Measurements from ENCODE around the gene NFIA. TPM values are rescaled to one million over a fixed set of nuclear protein-coding genes. Genes with fewer than 3 reads are reported as not detected.

The NFIA gene
- total and polyA plus RNA-seq, 2 of the 13 experiments (the other 11 are each of a cell fraction or from before 2014, with no cell fraction given), result 14.7 to 28.5 TPM

DNA sequence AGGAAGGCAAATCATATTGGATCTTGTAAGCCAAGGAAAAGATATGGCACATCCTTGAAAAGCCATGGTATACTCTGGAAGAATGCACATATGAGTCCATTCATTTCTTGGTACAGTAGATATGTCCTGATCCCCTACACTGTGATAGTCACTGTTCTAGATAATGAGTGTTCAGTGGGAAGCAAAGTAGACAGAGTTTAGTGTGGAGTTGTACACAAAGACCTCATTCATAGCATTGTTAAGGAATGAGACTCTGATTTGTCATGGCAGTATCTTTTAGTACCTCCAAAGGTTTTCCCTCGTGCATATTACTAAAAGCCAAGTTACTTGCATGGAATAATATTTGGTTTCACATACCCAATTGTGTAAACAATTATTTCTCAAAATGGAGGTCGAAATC, 204.7 kb downstream of the NFIA start:
- no peak for FAIRE-seq
- no peaks in the 10 kb centered on the region for H4K20me1 ChIP-seq (ENCODE audit: insufficient read depth, low read length)
- H3K9me3 ChIP-seq (ENCODE audit: low read length), result no peaks in the 10 kb centered on the region
- POLR2A ChIA-PET, result no interaction called here
- no peak overlapping the region for H3K27ac ChIP-seq (ENCODE audit: extremely low read length, insufficient read depth, low read length)
- 0 out of 5 replicates have a peak, but pooled peaks cover 0 to 4% of the 10 kb centered on the region in 2 experiments for H3K36me3 ChIP-seq (replicated peaks in 1 of 2; ENCODE audit: control insufficient read depth in 1 of 2, insufficient read depth in 2 of 2, low read length in 2 of 2)
- H3K4me3 ChIP-seq (replicated peaks in 1 of 3; ENCODE audit: insufficient read depth in 1 of 3, low read depth in 2 of 3, low read length in 3 of 3), result no peak overlapping the region
- no peak overlapping the region for H3K9ac ChIP-seq (ENCODE audit: insufficient read depth, low read depth, low read length)
- in situ Hi-C loops (cut with HindIII; ENCODE audit: extremely low pct_ligation_motif_present, low pct_unique_long_range_greater_than_20kb), result no loop called here
- no peak overlapping the region for H2AFZ ChIP-seq (ENCODE audit: low read length)
- H3K79me2 ChIP-seq (ENCODE audit: insufficient read depth, low read length), result peaks cover 17% of the 10 kb centered on the region
- DNase-seq (ENCODE audit: low spot score), result peak; percentile 37
- intact Hi-C loops (cut with micrococcal nuclease; ENCODE audit: unreplicated experiment), result no loop called here
- H3K4me2 ChIP-seq (ENCODE audit: low read depth, low read length), result no peak overlapping the region
- no peaks in the 10 kb centered on the region for H3K27me3 ChIP-seq (ENCODE audit: control insufficient read depth in 1 of 2, insufficient read depth in 2 of 2, low read length in 2 of 2)
- CTCF ChIA-PET (ENCODE audit: low intra/inter-chr PET ratio, low total read pairs), result no interaction called here
- H3K4me1 ChIP-seq (ENCODE audit: insufficient read depth, low read length), result peaks cover 41% of the 10 kb centered on the region
- peak; percentile 57 for ATAC-seq
- BruUV-seq (replicated peaks), result no TSS peak
- 86% methylated on average over 2 of the region's 2 CpGs for WGBS (ENCODE audit: low lambda C conversion rate)
- TF ChIP-seq NBN (conservative IDR thresholded peaks at IDR 0.05) (no peak), JUNB (CRISPR knock-in tag; IDR thresholded peaks at IDR 0.05; ENCODE audit: borderline replicate concordance) (no peak), DNMT1 (CRISPR knock-in tag; IDR thresholded peaks at IDR 0.05) (no peak), ZNF230 (CRISPR knock-in tag; IDR thresholded peaks at IDR 0.05) (no peak), ZNF776 (CRISPR knock-in tag; IDR thresholded peaks at IDR 0.05) (no peak), TAF15 (IDR thresholded peaks at IDR 0.05; ENCODE audit: low read depth, low read length, poor library complexity, severe bottlenecking) (no peak)
- TF ChIP-seq, protein P1, sequence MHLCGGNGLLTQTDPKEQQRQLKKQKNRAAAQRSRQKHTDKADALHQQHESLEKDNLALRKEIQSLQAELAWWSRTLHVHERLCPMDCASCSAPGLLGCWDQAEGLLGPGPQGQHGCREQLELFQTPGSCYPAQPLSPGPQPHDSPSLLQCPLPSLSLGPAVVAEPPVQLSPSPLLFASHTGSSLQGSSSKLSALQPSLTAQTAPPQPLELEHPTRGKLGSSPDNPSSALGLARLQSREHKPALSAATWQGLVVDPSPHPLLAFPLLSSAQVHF (CRISPR knock-in tag; IDR thresholded peaks at IDR 0.05), result no peak
- TF ChIP-seq, protein P2, sequence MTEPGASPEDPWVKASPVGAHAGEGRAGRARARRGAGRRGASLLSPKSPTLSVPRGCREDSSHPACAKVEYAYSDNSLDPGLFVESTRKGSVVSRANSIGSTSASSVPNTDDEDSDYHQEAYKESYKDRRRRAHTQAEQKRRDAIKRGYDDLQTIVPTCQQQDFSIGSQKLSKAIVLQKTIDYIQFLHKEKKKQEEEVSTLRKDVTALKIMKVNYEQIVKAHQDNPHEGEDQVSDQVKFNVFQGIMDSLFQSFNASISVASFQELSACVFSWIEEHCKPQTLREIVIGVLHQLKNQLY (CRISPR knock-in tag; IDR thresholded peaks at IDR 0.05), result no peak
- TF ChIP-seq, protein P3, sequence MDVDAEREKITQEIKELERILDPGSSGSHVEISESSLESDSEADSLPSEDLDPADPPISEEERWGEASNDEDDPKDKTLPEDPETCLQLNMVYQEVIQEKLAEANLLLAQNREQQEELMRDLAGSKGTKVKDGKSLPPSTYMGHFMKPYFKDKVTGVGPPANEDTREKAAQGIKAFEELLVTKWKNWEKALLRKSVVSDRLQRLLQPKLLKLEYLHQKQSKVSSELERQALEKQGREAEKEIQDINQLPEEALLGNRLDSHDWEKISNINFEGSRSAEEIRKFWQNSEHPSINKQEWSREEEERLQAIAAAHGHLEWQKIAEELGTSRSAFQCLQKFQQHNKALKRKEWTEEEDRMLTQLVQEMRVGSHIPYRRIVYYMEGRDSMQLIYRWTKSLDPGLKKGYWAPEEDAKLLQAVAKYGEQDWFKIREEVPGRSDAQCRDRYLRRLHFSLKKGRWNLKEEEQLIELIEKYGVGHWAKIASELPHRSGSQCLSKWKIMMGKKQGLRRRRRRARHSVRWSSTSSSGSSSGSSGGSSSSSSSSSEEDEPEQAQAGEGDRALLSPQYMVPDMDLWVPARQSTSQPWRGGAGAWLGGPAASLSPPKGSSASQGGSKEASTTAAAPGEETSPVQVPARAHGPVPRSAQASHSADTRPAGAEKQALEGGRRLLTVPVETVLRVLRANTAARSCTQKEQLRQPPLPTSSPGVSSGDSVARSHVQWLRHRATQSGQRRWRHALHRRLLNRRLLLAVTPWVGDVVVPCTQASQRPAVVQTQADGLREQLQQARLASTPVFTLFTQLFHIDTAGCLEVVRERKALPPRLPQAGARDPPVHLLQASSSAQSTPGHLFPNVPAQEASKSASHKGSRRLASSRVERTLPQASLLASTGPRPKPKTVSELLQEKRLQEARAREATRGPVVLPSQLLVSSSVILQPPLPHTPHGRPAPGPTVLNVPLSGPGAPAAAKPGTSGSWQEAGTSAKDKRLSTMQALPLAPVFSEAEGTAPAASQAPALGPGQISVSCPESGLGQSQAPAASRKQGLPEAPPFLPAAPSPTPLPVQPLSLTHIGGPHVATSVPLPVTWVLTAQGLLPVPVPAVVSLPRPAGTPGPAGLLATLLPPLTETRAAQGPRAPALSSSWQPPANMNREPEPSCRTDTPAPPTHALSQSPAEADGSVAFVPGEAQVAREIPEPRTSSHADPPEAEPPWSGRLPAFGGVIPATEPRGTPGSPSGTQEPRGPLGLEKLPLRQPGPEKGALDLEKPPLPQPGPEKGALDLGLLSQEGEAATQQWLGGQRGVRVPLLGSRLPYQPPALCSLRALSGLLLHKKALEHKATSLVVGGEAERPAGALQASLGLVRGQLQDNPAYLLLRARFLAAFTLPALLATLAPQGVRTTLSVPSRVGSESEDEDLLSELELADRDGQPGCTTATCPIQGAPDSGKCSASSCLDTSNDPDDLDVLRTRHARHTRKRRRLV (CRISPR knock-in tag; IDR thresholded peaks at IDR 0.05), result no peak
- TF ChIP-seq, protein P4, sequence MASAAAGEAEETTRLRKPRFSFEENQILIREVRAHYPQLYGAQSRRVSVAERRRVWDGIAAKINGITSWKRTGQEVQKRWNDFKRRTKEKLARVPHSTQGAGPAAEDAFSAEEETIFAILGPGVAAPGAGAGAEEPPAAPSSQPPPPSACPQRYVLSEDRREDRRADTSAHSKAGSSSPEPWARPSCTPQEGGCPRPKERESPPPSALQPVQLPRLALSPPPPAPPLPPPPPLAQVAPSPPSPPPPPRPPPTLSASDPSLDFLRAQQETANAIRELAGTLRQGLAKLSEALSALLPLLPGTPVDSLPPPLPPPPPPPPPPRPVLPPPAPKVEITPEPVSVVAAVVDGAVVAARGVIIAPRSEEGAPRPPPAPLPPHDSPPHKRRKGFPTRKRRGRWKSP (CRISPR knock-in tag; IDR thresholded peaks at IDR 0.05), result no peak
- TF ChIP-seq, protein P5, sequence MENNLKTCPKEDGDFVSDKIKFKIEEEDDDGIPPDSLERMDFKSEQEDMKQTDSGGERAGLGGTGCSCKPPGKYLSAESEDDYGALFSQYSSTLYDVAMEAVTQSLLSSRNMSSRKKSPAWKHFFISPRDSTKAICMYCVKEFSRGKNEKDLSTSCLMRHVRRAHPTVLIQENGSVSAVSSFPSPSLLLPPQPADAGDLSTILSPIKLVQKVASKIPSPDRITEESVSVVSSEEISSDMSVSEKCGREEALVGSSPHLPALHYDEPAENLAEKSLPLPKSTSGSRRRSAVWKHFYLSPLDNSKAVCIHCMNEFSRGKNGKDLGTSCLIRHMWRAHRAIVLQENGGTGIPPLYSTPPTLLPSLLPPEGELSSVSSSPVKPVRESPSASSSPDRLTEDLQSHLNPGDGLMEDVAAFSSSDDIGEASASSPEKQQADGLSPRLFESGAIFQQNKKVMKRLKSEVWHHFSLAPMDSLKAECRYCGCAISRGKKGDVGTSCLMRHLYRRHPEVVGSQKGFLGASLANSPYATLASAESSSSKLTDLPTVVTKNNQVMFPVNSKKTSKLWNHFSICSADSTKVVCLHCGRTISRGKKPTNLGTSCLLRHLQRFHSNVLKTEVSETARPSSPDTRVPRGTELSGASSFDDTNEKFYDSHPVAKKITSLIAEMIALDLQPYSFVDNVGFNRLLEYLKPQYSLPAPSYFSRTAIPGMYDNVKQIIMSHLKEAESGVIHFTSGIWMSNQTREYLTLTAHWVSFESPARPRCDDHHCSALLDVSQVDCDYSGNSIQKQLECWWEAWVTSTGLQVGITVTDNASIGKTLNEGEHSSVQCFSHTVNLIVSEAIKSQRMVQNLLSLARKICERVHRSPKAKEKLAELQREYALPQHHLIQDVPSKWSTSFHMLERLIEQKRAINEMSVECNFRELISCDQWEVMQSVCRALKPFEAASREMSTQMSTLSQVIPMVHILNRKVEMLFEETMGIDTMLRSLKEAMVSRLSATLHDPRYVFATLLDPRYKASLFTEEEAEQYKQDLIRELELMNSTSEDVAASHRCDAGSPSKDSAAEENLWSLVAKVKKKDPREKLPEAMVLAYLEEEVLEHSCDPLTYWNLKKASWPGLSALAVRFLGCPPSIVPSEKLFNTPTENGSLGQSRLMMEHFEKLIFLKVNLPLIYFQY (CRISPR knock-in tag; IDR thresholded peaks at IDR 0.05; ENCODE audit: borderline replicate concordance), result no peak
